NCI-H1105 treated with DMSO at 0.1 percent for 48 hours (cell line): ENCODE results near the gene RAI1.
"Not testable (repeated sequence)": the region's sequence is repeated elsewhere in the genome, so short reads cannot be mapped to it uniquely, and the experiment has no call there.

Source experiments
- DNase-seq: peaks from one replicate; lab custom pipeline; 2025; lab: John Stamatoyannopoulos, UW

The RAI1 gene

DNA sequence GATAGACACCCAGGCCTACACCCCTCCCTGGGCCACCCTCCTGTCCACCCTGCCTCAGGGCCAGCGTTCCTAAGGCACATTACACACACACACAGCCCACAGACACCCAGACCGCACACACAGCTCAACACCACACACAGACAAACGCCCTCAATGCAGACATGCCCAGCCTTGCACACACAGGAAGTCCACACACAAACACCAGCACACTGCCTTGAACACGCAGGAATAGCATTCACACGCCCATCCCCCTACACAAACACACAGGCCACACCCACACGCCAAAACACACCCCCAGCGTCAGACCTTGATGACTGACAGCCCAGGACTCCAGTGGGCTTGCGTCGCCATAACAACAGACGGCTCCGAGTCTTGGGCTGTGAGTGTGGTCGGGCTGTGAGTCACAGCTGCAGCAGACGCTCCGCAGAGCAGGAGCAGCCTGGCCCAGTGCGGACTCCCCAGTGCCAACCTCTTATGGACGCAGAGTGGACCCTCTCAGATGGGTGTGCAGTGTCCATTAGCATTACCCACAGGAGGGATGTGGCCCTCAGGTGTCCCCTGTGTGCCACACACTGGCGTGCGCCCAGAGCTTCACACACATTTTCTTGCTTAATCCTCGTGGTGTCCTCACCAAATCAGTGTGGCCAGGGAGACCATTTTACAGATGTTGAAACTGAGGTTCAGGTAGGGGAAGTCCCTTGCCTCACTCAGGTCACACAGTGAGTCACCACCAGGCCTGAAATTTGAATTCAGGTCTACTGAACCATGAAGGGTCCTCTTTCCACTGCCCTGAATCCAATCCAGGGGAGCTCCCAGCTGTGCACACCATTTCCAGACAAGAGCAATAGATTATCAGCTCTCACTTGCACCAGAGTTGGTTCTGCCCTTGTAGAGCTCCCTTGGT lies 17.8 kb upstream of the RAI1 start:
- DNase-seq, result peak; percentile 26

DNA sequence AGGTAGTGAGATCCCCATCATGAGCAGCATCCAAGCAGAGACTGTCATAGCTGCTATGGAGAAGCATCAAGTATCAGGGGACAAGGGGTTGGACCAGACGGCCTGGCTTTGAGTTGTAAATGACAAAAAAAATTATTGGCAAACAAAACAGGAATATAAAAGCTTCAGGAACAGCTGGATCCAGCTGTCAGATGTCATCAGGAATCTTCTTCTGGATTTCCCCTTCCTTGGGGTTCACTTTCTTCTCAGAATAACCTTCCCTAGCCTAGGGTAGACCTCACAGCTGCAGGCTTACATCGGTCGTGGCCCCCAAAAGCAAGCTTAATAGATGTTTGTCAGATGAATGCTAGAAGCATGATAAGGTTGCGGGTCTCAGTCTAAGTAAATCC lies 17.2 kb upstream of the RAI1 start:
- DNase-seq, result no peak

DNA sequence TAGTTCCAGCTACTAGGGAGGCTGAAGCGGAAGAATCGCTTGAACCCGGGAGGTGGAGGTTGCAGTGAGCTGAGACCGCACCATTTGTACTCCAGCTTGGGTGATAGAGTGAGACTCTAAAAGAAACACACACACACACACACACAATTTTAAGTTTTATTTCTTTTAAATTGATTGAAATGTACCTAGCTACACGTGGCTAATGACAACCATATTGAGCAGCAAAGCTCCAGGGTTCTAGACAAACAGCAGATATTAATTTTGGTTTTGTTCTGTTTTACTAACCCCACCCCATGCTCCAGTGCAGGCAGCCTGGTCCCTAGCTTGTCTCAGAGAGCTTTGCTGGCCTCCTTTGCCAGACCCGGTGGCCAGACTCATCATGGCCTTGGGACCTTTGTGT lies 16.0 kb upstream of the RAI1 start:
- no peak for DNase-seq

DNA sequence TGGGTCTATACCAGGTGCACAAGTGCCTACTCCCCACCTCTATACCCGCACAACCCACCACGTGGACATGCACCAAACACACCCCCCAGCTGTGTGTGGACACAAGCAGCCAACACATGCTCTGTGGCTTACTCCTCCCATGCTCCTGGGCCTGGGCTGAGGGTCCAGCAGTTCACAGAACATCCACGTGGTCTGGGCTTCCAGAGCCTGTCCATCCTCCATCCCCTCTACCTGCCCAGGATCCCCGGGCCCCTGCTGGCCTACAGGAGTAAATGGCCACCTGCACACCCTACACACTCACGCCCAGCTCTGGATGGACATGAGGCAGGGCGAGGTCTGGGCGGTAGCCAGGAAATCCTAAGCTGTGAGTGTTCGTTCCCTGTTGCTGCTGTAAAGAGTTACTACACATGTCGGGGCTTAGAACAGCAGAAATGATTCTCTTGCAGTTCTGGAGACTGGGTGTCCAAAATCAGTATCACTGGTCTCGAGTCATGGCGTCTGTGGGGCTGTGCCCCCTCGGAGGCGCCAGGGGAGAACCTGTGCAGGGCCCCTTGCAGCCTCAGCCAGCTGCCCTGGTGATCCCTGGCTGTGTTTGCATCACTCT lies 15.0 kb upstream of the RAI1 start:
- DNase-seq, result no peak

DNA sequence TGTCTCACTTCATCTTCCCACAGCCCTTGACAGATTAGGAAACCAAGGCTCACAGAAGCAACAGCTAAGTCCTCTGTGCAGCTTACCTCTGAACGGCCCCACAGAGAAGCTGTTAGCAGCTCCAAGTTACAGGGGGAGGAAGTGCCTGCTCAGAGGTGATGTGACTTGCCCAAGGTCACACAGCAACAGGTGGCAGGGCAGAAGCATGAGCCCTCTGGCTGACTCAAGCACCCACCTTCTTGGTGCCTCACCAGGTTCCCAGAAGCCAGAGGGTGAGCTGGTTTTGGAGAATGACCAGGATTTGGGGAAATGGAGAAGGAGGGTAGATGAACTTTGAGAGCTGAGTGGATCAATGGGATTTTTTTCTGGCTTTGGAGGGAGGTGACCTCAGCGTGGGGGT lies 14.0 kb upstream of the RAI1 start:
- DNase-seq, result no peak

DNA sequence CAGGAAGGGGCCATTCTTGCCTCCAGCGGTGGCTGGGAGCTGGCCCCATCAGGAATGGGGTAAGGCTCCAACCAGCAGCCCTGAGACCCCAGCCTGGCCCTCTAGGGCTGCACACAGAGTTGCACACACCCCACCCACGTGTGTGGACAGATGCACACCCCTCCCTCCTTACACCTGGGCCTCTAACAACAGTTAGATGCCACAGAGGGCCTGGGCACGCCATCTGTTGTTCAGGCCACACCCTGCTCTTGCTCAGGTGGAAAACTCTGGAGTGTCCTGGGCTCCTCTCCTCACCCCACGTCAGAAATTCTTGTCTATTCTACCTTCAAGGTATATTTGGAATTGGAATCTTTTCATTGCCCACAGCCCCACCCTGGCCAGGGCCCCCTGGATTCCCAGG lies 13.3 kb upstream of the RAI1 start:
- no peak for DNase-seq

DNA sequence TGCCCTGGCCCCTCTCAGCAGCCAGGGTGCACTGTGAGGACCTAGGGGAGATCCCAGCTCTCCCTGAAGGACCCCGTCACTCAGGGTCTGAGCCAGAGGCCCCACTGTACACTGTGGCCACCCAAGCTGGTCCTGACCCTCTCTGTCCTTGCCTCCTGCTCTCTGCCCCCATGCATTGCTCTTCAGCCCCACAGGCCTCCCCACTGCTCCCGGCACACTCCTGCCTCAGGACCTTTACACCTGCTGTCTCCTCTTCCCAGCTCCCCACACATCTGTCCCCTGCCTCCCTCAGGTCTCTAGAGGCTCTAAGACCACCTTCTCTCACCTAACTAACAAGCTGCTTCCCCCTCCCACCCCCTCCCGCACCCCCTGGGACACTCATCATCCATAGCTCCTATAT lies 12.9 kb upstream of the RAI1 start:
- DNase-seq, result no peak

DNA sequence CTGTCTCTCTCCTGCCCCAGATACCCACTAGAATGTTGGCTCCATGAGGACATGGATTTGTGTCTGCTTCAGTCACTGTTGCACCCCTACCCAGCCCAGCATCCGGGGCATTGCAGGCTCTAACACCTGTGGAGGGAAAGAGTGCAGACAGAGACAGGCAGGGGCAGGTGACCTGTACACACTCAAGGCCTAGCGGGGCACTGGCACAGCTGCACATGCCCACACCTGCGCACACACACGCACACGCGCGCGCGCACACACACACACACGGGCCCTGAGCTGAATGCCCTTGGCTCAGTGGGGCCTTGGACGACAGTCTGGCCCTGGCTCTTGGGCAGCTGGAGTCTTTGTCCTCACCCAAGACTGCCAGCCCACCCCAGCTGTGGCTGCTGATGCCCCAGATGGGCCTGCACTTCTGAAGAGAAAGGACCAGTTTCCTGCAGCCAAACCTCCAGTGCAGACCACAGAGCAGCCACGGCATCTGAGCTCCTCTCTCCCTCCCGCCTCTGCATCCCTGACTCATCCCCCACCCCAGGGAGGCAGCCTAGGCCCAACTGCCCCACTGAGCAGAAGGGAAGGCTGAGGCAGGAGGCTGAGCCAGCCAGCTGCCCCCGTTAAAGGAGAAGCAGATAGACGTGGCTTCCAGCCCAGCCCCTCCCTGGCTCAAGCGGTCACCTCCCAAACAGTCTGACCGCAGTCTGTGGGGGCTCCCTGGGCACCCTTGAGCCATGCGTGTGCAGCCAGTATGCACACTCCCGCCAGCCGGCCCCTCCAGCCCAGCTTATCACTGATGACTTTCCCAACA lies 12.3 kb upstream of the RAI1 start:
- no peak for DNase-seq

DNA sequence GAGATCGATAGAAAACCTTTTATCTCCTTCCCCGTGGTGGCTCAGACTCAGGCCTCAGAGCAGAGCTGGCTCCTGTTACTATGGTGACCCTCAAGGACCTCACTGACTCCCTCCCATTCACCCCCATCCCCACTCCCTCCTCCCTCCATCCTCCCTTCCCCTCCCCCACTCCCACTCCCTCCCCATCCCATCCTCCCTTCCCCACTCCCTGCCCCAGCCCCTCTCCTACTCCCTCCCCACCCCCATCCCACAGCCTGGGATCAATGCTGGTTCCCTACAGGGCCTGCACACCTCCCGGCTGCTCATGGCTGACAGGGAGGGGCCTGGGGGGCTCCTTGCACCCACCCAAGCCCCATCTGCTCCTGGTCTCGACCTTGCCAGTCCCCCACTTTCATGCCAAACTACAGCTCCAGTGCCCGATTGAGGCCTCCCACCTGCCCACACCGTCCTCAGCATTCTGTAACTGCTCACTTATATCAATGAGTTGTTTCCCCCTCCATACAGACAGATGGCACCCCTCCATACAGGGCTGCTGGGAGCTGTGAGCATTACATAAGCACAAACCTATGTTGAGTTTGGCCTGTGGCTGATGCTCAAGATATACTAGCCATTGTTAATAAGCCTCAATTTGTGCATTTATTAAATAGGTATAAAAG lies 11.6 kb upstream of the RAI1 start:
- DNase-seq, result no peak

DNA sequence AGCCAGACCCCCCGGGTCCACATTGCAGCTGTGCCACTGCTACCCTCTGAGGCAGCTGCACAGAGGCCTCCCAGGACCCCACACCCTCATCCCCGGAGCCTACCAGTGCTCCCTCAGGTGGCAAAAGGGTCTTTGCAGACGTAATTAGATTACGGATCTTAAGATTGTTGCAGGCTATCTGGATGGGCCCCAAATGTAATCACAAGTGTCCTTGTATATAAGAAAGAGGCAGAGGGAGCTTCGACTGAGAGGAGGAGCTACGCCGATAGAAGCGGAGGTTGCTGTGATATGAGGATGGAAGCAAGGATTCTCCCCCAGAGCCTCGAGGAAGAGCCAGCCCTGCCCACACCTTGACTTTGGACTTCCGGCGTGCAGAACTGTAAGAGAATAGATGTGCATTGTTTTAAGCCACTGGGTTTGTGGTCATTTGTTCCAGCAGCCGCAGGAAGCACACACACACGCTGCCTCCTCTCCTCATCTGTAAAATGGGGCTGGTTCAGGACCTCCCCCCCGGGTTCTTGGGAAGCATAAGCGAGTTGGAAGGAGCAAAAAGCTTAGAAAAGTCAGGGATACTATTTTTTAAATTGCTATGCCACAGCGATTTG lies 10.5 kb upstream of the RAI1 start:
- no peak for DNase-seq

DNA sequence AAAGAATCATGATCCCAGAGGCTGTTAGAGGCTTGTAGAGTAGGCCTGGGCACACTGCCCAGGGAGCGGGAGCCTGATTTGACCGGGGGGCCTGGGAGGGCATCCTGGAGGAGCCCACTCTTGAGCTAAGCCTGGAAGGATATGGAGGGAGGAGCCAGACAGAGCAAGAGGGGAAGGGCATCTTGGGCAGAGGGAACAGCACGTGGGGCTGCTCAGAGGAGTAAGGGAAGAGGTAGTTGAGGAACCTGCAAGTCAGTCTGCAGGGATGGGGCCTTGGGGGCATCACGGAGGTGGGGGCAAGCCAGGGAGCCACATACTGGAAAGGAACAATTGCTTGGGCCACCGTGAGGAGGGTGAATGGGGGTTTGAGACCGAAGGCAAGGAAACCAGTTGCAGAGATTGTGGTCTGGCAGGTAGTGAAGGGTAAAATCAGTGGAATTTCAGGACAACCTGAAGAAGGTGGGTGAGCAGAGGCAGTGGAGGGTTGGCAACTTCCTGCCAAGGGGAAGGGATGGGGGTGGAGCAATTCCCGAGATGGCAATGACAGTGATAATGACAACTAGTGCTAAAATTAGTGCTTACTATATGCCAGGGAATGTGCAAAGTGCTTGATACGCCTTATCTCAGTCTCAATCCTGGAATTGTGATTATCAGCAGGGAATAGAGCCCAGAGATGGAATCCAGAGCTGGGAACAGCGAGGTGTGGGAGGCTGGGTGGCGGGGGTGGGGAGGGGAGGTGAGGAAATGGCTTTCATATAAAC lies 9.7 kb upstream of the RAI1 start:
- DNase-seq, result no peak

DNA sequence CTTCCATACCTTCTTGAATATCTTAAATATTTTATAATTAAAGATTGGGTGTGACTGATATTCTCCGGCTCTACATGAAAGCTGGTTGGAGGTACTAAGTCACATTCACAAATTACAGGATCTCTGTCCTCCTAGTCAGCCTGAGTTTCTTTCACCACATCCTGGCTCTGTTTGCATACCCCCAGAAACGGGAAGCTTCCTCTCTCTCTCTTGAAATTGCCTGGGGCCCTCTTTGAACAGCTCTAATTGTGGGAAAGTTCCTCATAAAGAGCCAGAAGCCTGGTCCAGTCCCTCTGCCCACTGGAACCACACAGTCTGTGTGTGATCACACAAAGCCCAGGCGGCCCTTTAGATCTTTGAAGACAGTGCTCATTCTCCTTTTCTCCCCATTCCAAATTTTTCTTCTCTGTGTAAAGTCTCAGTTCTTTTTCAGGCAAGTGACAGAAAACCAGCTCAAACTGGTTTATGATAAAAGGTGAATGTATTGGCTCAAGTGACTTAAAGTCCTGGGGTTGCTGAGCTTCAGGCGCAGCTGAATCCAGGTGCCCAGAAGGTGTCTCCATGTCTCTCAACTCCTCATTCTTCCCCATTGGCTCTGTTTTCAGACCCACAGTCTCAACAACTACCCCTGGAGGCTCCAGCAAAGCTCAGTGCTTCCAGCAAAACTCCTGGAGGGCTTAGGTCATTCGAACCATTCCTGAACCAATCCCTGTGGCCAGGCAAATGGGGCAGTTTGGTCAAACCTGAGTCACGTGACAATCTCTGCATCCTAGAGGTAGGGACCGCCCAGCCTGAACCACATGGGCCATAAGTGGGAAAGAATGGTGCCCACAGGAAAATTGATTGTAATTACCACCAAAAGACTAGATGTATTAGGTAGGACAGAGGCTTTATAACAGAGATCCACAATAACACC lies 8.5 kb upstream of the RAI1 start:
- no peak for DNase-seq

DNA sequence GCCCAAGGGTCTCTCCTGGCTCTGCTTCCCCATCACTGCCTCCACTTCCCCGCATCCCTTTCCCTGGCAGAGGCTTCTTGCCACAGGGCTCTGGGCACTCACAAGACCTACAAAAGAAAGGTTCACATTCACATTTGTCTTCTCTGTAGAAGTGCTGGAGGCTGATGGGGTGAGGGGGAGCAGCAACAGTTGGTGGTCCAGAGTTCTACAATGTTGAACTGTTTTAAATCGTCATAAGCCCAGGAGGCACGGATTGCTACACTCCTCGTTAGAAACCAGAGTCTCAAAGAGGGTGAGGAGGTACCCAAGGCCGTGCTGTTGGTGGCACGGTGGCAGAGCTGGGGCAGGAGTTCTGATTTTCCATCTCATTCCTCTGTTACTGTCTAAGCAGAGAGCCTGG lies 5.8 kb upstream of the RAI1 start:
- no peak for DNase-seq

DNA sequence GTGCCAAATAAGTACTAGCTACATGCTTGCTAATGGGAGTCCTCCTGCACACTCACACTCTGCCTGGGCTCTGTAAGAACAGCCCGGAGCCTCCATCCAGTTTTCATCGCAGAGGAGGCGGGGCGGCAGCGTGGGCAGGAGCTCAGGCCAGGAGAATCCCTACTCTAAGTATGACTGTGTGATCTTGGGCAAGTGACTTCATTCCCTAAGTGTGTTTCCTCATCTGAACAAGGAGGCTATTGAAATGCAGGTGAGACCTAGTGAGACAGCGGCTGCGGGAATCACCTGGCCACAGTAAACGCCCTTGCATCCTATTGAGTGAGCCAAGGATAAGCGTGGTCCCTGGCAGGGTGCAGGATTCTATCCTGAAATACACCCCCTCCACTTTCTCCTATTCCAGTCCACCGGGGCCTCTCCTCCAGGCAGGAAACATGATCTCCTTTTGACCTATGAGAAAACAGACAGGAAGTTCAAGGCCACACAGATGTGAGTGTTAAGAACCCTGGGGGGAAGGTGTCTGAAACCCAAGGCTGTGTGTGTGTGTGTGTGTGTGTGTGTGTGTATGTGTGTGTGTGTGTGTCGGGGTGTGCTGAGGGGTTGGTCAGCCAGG lies 5.2 kb upstream of the RAI1 start:
- no peak for DNase-seq

DNA sequence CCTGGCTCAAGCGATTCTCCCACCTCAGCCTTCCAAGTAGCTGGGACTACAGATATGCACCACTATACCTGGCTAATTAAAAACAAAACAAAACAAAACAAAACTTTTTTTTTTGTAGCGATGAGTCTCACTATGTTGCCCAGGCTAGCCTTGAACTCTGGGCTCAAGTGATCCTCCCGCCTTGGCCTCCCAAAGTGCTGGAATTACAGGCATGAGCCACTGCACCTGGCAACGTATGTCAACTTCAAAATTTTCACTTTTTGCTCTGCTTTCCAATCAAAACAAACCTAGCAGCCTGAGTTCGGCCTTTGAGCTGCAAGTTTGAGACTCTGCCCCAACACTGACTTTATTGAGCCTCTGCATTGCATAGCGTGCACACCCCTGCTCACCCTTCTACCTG lies 4.5 kb upstream of the RAI1 start:
- DNase-seq, result no peak

DNA sequence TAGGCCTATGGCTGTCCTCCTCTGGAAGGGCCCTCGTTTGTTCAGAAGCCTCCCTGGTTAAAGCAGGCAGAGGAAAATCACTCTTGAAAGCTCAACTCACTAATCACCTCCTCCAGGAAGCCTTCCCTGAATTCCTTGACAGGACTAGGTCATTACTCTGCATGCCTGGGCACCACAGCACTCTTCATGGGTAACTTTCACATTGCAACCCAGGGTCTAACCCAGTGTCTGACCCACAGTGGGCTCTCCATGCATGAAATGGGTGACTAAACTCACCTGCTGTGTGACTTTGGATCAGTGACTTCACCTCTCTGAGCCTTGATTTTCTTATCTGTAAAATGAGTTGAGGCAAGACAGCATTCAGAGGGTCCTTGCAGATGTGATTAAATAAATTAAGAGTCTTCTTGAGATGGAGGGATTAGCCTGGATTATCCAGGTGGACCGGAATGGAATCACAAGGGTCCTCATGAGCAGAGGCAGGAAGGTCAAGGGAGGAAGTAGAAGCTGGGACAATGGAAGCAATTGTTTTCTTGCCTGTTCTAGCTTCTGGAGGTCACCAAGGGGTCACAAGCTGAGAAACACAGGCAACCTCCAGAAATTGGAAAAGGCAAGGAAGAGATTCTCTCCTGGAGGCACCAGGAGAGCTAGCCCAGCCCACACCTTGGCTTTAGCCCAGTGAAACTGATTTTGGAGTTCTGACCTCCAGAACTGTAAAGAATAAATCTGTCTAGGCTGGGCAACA lies 3.8 kb upstream of the RAI1 start:
- DNase-seq, result no peak

DNA sequence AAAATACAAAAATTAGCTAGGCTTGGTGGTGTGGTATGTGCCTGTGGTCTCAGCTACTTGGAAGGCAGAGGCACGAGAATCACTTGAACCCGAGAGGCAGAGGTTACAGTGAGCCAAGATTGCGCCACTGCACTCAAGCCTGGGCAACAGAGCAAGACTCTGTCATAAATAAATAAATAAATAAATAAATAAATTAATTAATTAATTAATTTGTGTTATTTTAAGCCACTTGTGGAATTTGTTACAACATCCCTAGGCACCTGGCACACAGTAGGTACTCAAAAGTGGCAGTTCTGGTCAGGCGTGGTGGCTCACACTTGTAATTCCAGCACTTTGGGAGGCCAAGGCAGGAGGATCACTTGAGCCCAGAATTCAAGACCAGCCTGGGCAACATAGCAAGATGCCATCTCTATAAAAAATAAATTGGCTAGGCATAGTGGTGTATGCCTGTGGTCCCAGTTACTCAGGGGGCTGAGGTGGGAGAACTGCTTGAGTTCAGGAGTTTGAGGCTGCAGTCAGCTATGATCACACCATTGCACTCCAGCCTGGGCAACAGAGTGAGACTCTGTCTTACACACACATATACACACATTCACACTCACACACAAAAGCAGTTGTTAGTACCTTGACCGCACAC lies 3.1 kb upstream of the RAI1 start:
- DNase-seq, result not testable (repeated sequence)

DNA sequence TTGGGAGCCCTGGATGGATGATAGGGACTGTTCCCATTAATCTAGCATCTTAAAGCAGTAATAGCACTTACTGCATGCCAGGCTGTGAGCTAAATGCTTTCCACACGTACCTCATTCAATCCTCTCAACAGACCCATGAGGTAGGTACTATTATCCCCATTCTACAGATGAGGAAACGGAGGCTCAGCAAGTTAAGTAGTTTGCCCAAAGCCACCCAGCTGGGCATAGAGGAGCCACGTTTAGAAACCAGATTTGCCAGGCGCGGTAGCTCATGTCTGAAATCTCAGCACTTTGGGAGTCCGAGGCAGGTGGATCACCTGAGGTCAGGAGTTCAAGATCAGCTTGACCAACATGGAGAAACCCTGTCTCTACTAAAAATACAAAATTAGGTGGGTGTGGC lies 2.0 kb upstream of the RAI1 start:
- DNase-seq, result no peak

DNA sequence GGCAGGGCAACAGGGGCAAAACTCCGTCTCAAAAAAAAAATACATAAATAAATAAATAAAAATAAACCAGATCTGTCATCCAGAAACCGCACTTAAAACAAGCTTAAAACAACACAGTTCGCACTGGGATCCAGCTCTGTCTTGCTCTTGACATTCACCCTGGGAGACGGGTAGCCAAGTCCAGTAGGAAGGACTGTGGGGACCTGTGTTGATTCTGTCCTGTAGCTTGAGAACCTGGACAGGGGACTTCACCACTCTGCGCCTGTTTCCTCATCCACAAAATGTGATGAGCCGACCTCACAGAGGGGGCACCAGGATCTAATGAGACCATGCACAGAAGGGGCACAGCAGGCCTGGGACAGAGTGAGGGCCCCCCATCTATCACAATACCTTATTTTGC lies 1.5 kb upstream of the RAI1 start:
- DNase-seq, result no peak
